MCF 10A (cell line): ENCODE measurements around the gene FAF1. TPM values are rescaled to one million over a fixed set of nuclear protein-coding genes. Genes with fewer than 3 reads are reported as not detected.

Experiments used
- BruUV-seq: library from RNA; stranded (reverse); fragments of 400-500 nt; replicated peaks from 2 replicates; lab custom pipeline; 2021; lab: Mats Ljungman, UMichigan
- CTCF ChIA-PET: fragments of 300-600 bp; sonication (Branson Sonifier 250); formaldehyde crosslinking; extraction: SDS; loops from one replicate; lab custom pipeline; 2021; ENCODE audit warnings: antibody characterized with exemption, inconsistent platforms; lab: Yijun Ruan, JAX
- POLR2A ChIA-PET: fragments of 300-600, 350-650 bp; sonication (Branson Sonifier 250); formaldehyde crosslinking; extraction: SDS; loops from one replicate; lab custom pipeline; 2020; ENCODE audit warnings: antibody characterized with exemption, inconsistent platforms; lab: Yijun Ruan, JAX
- DNase-seq: peaks from one replicate; pipeline ENCODE4 v3.0.0-alpha.2; 2018; ENCODE audit not compliant: unreplicated experiment
- H3K27ac Mint-ChIP-seq: one replicate; pipeline ENCODE4 v1.8.0; 2022; ENCODE audit warnings: mild to moderate bottlenecking, low read depth, mixed read lengths; ENCODE audit not compliant: unreplicated experiment
- H3K27me3 Mint-ChIP-seq: one replicate; pipeline ENCODE4 v1.8.0; 2022; ENCODE audit warnings: mixed read lengths; ENCODE audit not compliant: insufficient read depth, unreplicated experiment
- H3K36me3 Mint-ChIP-seq: one replicate; pipeline ENCODE4 v1.8.0; 2022; ENCODE audit warnings: mild to moderate bottlenecking, moderate library complexity, mixed read lengths; ENCODE audit not compliant: insufficient read depth, unreplicated experiment
- H3K4me1 Mint-ChIP-seq: one replicate; pipeline ENCODE4 v1.8.0; 2022; ENCODE audit warnings: mixed read lengths; ENCODE audit not compliant: insufficient read depth, unreplicated experiment
- H3K4me3 Mint-ChIP-seq: one replicate; pipeline ENCODE4 v1.8.0; 2022; ENCODE audit warnings: mild to moderate bottlenecking, moderate library complexity, mixed read lengths; ENCODE audit not compliant: unreplicated experiment
- H3K9me3 Mint-ChIP-seq: one replicate; pipeline ENCODE4 v1.8.0; 2022; ENCODE audit warnings: mixed read lengths; ENCODE audit not compliant: unreplicated experiment
- intact Hi-C: fragments of 100-400 bp; cut with micrococcal nuclease; formaldehyde crosslinking; loops from 2 replicates; pipeline ENCODE4 v1.14.1; 2022
- total RNA-seq: library from RNA; stranded (reverse); gene quantifications from 2 replicates; pipeline ENCODE4 v1.2.3, GENCODE V29; 2022
- TF ChIP-seq, protein P1 (sequence below): fragments of 200-600 bp; IDR thresholded peaks from one replicate; pipeline ENCODE4 v1.8.0; 2022; ENCODE audit warnings: antibody characterized with exemption, mild to moderate bottlenecking; ENCODE audit not compliant: unreplicated experiment

Gene FAF1
- total RNA-seq, 1 experiment from 2014 or later: 93.2 TPM

DNA sequence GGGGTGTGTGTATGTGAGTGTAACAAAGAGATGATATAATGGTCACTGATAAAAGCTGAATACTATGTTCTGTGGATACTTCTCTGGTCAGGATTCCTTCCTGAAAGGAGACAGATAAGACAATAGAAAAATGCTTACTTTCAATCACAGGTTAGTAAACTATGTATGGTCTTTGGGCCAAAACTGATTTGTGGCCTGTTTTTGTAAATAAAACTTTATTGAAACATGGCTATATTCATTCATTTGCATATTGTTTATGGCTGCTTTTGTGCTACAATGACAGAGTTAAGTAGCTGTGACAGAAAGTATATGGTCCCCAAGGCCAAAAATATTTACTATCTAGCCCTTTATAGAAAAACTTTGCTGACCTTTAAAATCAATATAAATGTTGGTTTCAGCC lies 454.6 kb downstream of the FAF1 start:
- H3K4me3 Mint-ChIP-seq: no peak overlapping the region
- H3K4me1 Mint-ChIP-seq: no peaks in the 10 kb centered on the region
- no TSS peak for BruUV-seq
- H3K9me3 Mint-ChIP-seq: no peaks in the 10 kb centered on the region
- DNase-seq: no peak
- POLR2A ChIA-PET: interaction anchor here (0.6 kb wide), 1 partner anchor 26 kb away, joined by 3 read pairs; no protein-coding TSS in a partner anchor
- no peaks in the 10 kb centered on the region for H3K27me3 Mint-ChIP-seq
- peaks cover 6% of the 10 kb centered on the region for H3K36me3 Mint-ChIP-seq
- CTCF ChIA-PET: interaction anchor here (1.3 kb wide), 1 partner anchor 138 kb away, joined by 4 read pairs; no protein-coding TSS in a partner anchor
- TF ChIP-seq, protein P1, sequence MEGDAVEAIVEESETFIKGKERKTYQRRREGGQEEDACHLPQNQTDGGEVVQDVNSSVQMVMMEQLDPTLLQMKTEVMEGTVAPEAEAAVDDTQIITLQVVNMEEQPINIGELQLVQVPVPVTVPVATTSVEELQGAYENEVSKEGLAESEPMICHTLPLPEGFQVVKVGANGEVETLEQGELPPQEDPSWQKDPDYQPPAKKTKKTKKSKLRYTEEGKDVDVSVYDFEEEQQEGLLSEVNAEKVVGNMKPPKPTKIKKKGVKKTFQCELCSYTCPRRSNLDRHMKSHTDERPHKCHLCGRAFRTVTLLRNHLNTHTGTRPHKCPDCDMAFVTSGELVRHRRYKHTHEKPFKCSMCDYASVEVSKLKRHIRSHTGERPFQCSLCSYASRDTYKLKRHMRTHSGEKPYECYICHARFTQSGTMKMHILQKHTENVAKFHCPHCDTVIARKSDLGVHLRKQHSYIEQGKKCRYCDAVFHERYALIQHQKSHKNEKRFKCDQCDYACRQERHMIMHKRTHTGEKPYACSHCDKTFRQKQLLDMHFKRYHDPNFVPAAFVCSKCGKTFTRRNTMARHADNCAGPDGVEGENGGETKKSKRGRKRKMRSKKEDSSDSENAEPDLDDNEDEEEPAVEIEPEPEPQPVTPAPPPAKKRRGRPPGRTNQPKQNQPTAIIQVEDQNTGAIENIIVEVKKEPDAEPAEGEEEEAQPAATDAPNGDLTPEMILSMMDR: no peak
- H3K27ac Mint-ChIP-seq: no peak overlapping the region
- intact Hi-C loops: no loop called here

- DNase-seq: no peak
- Mint-ChIP-seq H3K4me3 (no peak overlapping the region), H3K27ac (no peak overlapping the region), H3K9me3 (no peaks in the 10 kb centered on the region), H3K36me3 (no peaks in the 10 kb centered on the region), H3K27me3 (no peaks in the 10 kb centered on the region), H3K4me1 (no peaks in the 10 kb centered on the region)
- BruUV-seq: no TSS peak
- ChIA-PET CTCF (interaction anchor here (1.0 kb wide), 1 partner anchor 10 kb away, joined by 3 read pairs; no protein-coding TSS in a partner anchor), POLR2A (no interaction called here)
- TF ChIP-seq, protein P1: no peak
- intact Hi-C loops: no loop called here
These were observed 456.6 kb downstream of the FAF1 start for GRCh38 chr1:50503515-50503914.

- ChIA-PET CTCF (interaction anchor here (0.5 to 0.7 kb wide), 3 partner anchors 13 to 120 kb away, joined by 3 read pairs; no protein-coding TSS in a partner anchor), POLR2A (interaction anchor here (0.7 kb wide), 2 partner anchors 26 to 103 kb away, joined by 3 to 5 read pairs; no protein-coding TSS in a partner anchor)
- no peaks in the 10 kb centered on the region for H3K4me1 Mint-ChIP-seq
- H3K36me3 Mint-ChIP-seq: no peaks in the 10 kb centered on the region
- TF ChIP-seq, protein P1: no peak
- no peaks in the 10 kb centered on the region for H3K27me3 Mint-ChIP-seq
- no peak overlapping the region for H3K27ac Mint-ChIP-seq
- no peak for DNase-seq
- no peaks in the 10 kb centered on the region for H3K9me3 Mint-ChIP-seq
- H3K4me3 Mint-ChIP-seq: no peak overlapping the region
- BruUV-seq: no TSS peak
- intact Hi-C loops: no loop called here
These were observed 457.9 kb downstream of the FAF1 start for GRCh38 chr1:50502147-50502546.

DNA sequence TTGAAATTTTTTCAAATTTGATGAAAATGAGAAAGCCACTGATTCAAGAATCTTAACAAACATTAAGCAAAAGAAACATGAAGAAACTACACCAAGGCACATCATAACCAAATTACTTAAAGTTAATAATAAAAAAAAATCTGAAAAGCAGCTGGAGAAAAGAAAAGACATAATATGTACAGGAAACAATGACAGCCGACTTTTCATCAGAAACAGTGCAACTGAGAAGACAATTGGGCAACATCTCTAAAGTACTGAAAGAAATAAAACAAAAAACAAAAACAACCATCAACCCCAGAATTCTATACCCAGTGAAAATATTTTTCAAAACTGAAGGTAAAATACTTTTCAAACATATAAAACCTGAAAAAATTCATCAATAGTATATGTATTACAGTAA lies 463.1 kb downstream of the FAF1 start:
- Mint-ChIP-seq H3K4me1 (no peaks in the 10 kb centered on the region), H3K36me3 (peaks cover 12% of the 10 kb centered on the region), H3K9me3 (peaks cover 7% of the 10 kb centered on the region), H3K27ac (no peak overlapping the region), H3K27me3 (no peaks in the 10 kb centered on the region), H3K4me3 (no peak overlapping the region)
- no peak for DNase-seq
- intact Hi-C loops: no loop called here
- TF ChIP-seq, protein P1: no peak
- no TSS peak for BruUV-seq
- POLR2A ChIA-PET: no interaction called here
- CTCF ChIA-PET: no interaction called here
